HG02852 (cell line): Measurements from ENCODE around the gene S100A6.
"Not testable (repeated sequence)": the region's sequence is repeated elsewhere in the genome, so short reads cannot be mapped to it uniquely, and the experiment has no call there.

Experiments used
- ATAC-seq: cut with Tn5 transposase; IDR thresholded peaks from one replicate; pipeline ENCODE4 v1.9.1; 2021; ENCODE audit warnings: mild to moderate bottlenecking, moderate library complexity; ENCODE audit not compliant: unreplicated experiment

The S100A6 gene

GRCh38 chr1:153565529-153566374 is 30.0 kb upstream of the S100A6 start, which contains the start of gene S100A2:
TSS of gene S100A2 (minus strand) at chr1:153565844. CDS start at chr1:153563877, 1,967 bp downstream.
- no peak for ATAC-seq

DNA sequence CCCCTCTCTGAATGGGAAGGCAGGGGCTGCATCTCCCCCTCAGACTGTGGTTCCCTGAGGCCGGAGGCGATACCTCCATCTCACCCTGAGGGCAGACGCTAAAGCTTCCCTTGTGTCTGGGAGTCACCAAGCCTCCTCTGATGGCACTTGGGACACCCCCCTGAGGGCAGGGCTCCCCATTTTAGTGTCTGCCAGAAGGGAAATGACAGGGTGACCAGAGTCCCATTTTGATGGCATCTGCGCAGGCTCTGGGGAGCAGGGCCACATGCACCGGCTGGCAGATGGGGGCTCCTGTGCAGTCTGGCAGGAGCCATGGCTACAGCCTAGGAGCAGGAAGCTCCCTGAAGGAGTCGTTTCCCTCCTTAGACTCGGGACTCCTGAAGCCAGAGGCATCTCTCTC is 28.2 kb upstream of the S100A6 start:
- no peak for ATAC-seq

DNA sequence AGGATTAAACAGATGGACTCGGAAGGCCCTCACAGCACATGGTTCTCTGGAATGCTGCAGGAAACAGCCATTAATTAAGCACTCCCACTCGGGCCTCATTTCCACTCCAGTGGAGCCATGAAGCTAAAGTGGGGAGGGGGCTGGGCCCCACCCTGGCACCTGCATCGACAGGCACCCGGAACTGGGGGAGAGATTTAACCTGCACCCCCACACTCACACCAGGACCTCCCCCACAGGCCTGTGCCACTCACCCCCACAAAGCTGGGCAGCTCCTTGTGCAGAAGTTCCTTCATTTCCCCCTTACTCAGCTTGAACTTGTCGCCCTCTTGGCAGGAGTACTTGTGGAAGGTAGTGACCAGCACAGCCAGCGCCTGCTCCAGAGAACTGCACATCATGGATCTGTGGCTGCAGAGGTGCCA is 27.7 kb upstream of the S100A6 start:
- no peak for ATAC-seq

DNA sequence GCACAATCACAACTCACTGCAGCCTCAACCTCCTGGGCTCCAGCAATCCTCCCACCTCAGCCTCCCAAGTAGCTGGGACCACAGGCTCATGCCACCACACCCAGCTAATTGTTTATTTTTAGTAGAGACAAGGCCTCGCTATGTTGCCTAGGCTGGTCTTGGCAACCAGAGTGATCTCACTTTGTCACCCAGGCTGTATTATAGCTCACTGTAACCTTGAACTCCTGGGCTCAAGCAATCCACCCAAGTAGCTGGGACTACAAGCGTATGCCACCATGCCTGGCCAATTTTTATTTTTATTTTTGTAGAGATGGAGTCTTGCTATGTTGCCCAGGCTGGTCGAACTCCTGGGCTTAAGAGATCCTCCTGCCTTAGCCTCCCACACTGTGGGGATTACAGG is 26.2 kb upstream of the S100A6 start:
- ATAC-seq = not testable (repeated sequence)

DNA sequence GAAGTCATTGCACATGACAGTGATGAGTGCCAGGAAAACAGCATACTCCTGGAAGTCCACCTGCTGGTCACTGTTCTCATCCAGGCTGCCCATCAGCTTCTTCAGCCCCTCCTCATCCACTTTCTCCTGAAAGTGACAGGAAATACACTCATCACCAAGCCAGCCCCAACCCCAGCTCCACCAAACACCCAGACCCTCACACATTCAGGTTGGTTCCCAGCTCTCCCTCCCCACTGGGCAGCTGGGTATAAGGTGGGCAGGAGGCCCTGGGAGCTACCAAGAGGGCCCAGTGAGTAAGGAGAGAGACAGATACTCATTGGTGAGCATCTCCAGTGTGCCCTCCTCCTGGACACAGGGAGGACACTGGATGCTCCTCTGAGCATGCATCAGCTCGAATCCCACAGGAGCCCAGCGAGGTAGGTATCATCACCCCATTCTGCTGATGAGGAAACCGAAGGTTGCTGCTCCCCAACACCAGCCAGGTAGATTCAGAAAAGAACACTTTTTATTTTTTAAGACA is 25.7 kb upstream of the S100A6 start:
- no peak for ATAC-seq

DNA sequence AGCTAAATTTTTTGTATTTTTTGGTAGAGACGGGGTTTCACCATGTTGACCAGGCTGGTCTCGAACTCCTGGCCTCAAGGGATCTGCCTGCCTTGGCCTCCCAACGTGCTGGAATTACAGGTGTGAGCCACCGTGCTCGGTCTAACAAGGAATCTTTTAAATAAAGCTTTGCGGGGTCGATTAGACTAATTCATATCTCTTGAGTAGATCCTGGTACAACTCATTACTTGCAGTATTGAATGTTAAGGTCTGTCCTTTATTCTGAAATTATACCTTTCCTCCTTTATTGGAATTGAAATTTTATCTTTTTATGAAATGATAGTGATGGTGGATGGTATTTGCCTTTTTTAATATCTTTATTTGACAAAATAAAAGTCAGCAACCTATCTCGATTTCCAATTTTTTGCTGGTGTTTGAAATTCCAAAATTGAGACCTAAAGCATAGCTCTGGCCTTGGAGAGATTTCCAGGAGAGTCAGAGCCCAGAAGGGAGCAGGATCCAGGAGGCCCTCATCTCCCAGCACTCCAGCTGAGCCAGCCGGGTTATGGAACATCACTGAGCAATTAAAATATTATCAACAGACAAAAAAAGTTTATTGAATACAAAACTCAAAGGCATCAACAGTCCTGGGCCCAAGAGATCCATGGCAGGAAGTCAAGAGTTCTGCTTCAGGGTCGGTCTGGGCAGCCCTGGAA is 25.1 kb upstream of the S100A6 start:
- ATAC-seq = no peak

DNA sequence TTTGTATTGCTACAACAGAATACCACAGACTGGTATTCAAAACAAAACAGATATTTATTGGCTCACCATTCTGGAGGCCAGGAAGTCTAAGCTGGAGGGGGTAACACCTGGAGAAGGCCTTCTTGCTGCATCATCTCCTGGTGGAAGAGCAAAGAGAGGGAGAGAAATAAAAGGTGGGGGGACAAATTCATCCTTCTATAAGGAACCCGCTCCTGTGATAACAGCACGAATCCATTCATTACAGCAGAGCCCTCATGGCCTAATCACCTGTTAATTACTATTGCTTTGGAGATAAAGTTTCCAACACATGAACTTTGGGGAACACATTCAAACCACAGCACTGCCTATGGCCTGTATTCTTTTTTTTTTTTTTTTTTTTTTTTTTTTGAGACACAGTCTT is 24.4 kb upstream of the S100A6 start:
- no peak for ATAC-seq

DNA sequence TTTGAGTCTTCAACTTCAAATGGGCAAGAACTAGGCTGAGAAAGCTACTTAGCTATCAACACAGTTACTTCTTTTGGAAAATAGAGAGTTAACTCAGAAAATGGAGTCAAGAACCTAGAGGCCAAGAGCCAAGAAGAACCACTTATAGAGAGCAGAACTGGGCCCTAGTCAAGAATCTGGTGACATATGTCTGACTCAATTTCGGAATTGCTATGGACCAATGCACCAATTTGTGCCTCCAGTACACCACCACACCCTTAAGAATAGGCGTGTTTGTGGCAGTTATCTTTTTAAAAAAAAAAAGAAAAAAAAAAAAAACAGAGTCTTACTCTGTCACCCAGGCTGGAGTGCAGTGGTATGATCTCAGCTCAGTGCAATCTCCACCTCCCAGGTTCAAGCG is 22.1 kb upstream of the S100A6 start:
- no peak for ATAC-seq

DNA sequence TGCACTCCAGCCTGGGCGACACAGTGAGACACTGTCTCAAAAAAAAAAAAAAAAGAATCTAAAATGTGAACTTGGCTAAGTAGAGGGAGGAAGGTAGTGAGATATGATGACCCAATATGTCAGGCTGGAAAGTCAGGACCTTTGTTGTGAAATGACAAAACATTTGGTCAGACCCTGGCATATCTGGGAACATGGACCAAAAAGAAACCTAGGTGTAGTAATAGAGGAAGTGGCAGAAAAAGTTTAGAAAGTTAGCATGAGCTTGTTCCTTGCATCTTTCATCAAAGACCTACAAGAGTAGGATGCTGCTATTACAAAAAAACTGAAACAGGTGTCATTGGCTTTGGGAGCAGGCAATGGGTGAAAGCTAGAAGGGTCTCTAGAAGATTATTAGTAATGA is 20.6 kb upstream of the S100A6 start:
- ATAC-seq = no peak

- ATAC-seq = no peak
These were observed 18.2 kb upstream of the S100A6 start for GRCh38 chr1:153553830-153554541.

GRCh38 chr1:153553096-153553495 is 17.3 kb upstream of the S100A6 start:
- ATAC-seq = no peak

DNA sequence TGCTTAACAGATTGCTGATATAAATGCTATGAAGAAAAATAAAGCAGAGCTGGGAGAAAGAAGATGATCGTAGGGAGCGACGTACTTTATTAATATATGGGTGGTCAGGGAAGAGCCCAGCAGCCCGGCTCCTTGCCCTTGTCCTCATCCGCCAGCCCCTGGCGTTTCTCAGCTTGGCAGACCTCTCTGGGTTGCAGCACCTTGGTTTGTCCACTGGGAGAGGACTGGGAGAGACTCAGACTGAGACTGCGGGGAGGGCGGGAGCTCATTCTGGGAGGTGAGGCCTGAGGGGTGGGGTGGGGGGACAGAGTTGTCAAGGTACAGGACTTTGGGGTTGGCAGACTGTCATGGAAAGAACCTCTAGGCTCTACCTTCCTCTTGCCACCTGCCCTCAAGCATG is 16.5 kb upstream of the S100A6 start:
- ATAC-seq = no peak

DNA sequence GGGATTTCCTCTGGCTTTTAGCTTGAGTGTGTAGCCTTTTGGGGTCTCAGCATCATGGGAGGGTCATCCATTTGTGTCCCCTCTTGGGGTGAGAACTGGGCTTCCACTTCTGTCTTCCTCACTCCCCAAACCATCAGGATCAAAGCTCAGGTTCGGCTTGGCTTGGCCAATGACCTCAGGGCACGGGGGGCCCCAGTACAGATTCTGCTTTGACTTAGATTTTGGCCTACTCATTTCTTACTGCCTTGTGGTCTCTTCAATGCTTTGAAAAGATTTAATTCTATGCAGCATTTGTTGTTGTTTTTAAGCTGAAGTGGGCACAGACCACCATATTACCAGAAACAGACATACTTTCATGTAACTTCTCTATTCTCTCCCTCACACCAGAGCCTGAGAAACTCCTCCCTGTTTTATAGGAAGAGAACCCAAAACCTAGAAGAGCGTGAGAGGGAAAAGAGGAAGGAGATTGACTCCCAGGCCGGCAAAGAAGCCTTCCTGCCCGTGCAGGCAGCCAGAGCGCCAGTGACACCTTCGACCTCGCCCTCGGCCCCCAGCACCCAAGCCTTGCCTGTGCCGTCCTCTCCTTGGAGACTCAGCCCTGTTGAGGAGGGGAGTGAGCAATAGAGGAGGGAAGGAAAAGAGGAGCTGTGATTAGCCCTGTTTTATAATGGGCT is 15.2 kb upstream of the S100A6 start:
- ATAC-seq = no peak

GRCh38 chr1:153550398-153550758 is 14.6 kb upstream of the S100A6 start:
- ATAC-seq = no peak

DNA sequence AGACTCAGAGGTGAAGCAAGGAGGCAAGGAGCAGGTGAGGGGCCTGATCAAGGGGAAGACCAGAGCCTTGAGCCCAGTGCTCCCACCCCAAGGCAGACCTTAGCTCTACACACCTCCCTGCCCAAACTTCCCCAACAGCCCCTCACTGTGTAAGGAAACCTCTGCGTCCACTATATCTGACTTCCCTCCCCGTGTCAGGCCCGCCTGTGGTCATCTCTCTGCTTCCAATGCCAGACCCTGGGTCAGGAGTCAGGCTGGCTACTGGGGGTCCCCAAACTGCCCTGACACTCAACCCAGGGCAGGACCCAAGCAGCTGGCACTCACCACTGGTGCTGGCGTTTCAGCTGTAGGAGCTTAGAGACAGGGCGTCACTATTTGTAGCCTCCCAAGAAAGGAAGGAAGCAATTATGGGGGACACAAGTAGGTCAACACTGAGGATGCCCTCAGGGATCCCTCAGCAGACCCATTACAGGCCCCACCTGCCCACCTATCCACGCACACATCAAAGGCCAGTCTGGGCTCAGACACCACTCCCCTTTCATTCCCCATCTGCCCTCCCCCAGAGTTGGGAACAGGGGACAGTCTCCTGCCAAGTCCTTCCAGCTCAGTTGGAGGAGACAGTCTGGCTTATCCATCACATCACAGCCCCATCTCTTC is 14.1 kb upstream of the S100A6 start:
- no peak for ATAC-seq

- ATAC-seq = no peak
These were observed 13.2 kb upstream of the S100A6 start, which contains the start of gene S100A3 for GRCh38 chr1:153548722-153549688. TSS of gene S100A3 (minus strand) at chr1:153549258. CDS start at chr1:153548485, 773 bp downstream.

DNA sequence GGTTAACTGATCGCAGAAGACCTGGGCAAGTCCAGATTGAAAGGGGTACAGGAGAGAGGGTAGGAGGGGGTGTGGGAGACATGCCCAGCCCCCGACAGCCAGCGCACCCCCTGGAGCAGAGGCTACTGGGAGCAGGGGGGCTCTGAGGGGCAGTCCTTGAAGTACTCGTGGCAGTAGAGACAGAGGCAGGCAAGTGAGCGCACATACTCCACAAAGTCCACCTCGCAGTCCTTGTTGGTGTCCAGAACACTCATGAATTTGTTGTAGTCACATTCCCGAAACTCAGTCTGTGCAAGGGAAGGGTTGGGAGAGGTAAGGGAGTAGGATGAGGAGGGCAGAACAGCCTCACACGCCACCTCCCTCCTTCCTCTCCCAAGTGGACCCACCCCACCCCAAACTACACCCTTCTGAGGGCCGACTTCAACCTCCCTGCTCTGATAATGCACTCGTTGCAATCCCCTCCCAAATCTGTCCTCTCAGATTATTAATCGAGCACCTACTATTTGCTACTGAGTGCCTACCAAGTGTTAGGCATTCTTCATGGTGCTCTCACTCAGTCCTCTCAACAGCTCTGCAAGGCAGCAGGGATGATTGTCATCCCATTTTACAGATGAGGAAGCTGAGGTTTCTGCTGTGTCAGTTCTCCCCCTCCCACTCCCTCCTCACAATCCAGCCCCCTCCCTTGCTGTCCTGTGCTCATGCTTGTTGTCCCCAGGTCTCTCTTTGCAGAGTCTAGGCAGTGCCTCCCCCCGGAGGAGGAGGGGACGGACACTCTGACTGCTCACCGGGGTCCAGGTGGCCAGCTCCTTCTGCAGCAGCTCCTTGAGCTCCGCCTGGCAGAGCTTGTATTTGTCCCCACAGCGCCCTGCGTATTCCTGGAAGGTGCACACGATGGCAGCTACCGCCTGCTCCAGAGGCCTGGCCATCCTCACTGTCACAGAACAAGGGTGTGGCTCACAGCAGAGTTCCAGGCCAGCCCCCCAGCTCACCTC is 12.1 kb upstream of the S100A6 start:
- no peak for ATAC-seq
